Measurements from ENCODE around the gene STIM1. TPM values are rescaled to one million over a fixed set of nuclear protein-coding genes. Genes with fewer than 3 reads are reported as not detected.

Gene STIM1
- total RNA-seq, 1 experiment from 2014 or later: 15.2 TPM

- Histone ChIP-seq H4K5ac (ENCODE audit: insufficient read length, low read depth, low read length) (no peak overlapping the region), H3T11ph (ENCODE audit: low read length) (no peak overlapping the region), H2AFZ (ENCODE audit: low read length) (no peak overlapping the region), H2BK15ac (ENCODE audit: low read depth, low read length) (no peak overlapping the region), H4K91ac (ENCODE audit: insufficient read length, low read depth, low read length) (no peak overlapping the region), H3K23ac (ENCODE audit: insufficient read length, low read depth, low read length) (no peak overlapping the region), H2AK5ac (ENCODE audit: insufficient read length, low read length) (no peak overlapping the region), H3K79me1 (ENCODE audit: insufficient read depth, low read depth, low read length, poor library complexity, severe bottlenecking) (no peaks in the 10 kb centered on the region), H3K4me2 (ENCODE audit: insufficient read depth, insufficient read length, low read length) (no peak overlapping the region), H2BK5ac (ENCODE audit: insufficient read length, low read length) (no peak overlapping the region), H3K9ac (ENCODE audit: extremely low read depth, insufficient read length, low read length) (no peak overlapping the region), H3K18ac (ENCODE audit: insufficient read length, low read depth, low read length) (no peak overlapping the region), H3K14ac (ENCODE audit: insufficient read depth, low read length) (no peak overlapping the region), H2BK12ac (ENCODE audit: insufficient read length, low read depth, low read length) (no peak overlapping the region), H2BK20ac (ENCODE audit: low read depth, low read length, poor library complexity, severe bottlenecking) (no peak overlapping the region), H3K27me3 (ENCODE audit: insufficient read depth, low read length) (no peaks in the 10 kb centered on the region), H4K20me1 (ENCODE audit: control insufficient read depth, insufficient read depth, insufficient read length) (no peaks in the 10 kb centered on the region), H3K79me2 (ENCODE audit: insufficient read depth, low read length) (no peaks in the 10 kb centered on the region), H4K8ac (replicated peaks; ENCODE audit: insufficient read length, low read depth, low read length) (no peak overlapping the region), H3K23me2 (ENCODE audit: insufficient read length, low read depth, low read length, poor library complexity, severe bottlenecking) (no peaks in the 10 kb centered on the region), H3K4me1 (ENCODE audit: insufficient read depth, low read length) (no peaks in the 10 kb centered on the region), H3K9me3 (ENCODE audit: control insufficient read depth, low read depth, low read length) (no peaks in the 10 kb centered on the region), H3K27ac (ENCODE audit: insufficient read length, low read depth, low read length) (no peak overlapping the region), H3K56ac (ENCODE audit: insufficient read length, low read depth, low read length) (no peak overlapping the region), H2BK120ac (ENCODE audit: low read depth, low read length, poor library complexity, severe bottlenecking) (no peak overlapping the region), H3K4ac (ENCODE audit: low read depth, low read length) (no peak overlapping the region)
- no peak for DNase-seq
- Mint-ChIP-seq H3K36me3 (ENCODE audit: insufficient read depth in 1 of 3, low read depth in 3 of 3) (no peaks in the 10 kb centered on the region), H3K4me3 (no peak overlapping the region), H3K4me1 (no peaks in the 10 kb centered on the region), H3K27ac (no peak overlapping the region), H3K27me3 (ENCODE audit: low read depth) (no peaks in the 10 kb centered on the region), H3K9me3 (no peaks in the 10 kb centered on the region)
- WGBS (ENCODE audit: extremely low coverage, insufficient read length, low lambda C conversion rate): no CpG with 5 or more reads among the region's 2 CpGs
- TF ChIP-seq CTCF (conservative IDR thresholded peaks at IDR 0.05): no peak
These were observed 84.3 kb downstream of the STIM1 start for GRCh38 chr11:3939651-3940190.

Data from H9 (cell line).